SK-N-SH treated with all-trans-retinoic acid at 6 μM for 48 hours (cell line): ENCODE data around the gene COL5A2.

Source experiments
- ARNTL ChIP-seq: fragments of 450-650 bp; formaldehyde crosslinking; IDR thresholded peaks from 2 replicates; pipeline ENCODE4 v1.5.0; 2020; ENCODE audit warnings: low read depth, mild to moderate bottlenecking, moderate library complexity, borderline replicate concordance
- CREB5 ChIP-seq: fragments of 250-450 bp; sonication (Bioruptor Pico); IDR thresholded peaks from 2 replicates; pipeline ENCODE4 v1.5.1; 2020; ENCODE audit warnings: low read depth, mild to moderate bottlenecking, moderate library complexity
- CSDC2 ChIP-seq: fragments of 250-450 bp; sonication (Bioruptor Pico); IDR thresholded peaks from 2 replicates; pipeline ENCODE4 v1.5.0; 2020; ENCODE audit warnings: mild to moderate bottlenecking, moderate library complexity
- CSRNP3 ChIP-seq: fragments of 250-450 bp; sonication (Bioruptor Pico); IDR thresholded peaks from 2 replicates; pipeline ENCODE4 v1.5.1; 2021; ENCODE audit warnings: mild to moderate bottlenecking, moderate library complexity
- PPARA ChIP-seq: fragments of 250-450 bp; sonication (Bioruptor Pico); IDR thresholded peaks from 2 replicates; pipeline ENCODE4 v1.5.0; 2020; ENCODE audit warnings: mild to moderate bottlenecking, borderline replicate concordance
- SNAI2 ChIP-seq: fragments of 250-450 bp; sonication (Bioruptor Pico); IDR thresholded peaks from 2 replicates; pipeline ENCODE4 v1.5.0; 2020; ENCODE audit warnings: mild to moderate bottlenecking, moderate library complexity
- ZFP30 ChIP-seq: fragments of 450-650 bp; formaldehyde crosslinking; IDR thresholded peaks from 2 replicates; pipeline ENCODE4 v1.5.0; 2022; ENCODE audit warnings: mild to moderate bottlenecking, moderate library complexity
- ZNF565 ChIP-seq: fragments of 450-650 bp; formaldehyde crosslinking; conservative IDR thresholded peaks from 2 replicates; pipeline ENCODE4 v1.5.0; 2020; ENCODE audit warnings: low read depth, mild to moderate bottlenecking, moderate library complexity
- ZNF8 ChIP-seq: fragments of 450-650 bp; formaldehyde crosslinking; IDR thresholded peaks from 2 replicates; pipeline ENCODE4 v1.5.0; 2020; ENCODE audit warnings: mild to moderate bottlenecking, moderate library complexity
- TF ChIP-seq, protein P1 (sequence below): fragments of 250-450 bp; sonication (Bioruptor Pico); IDR thresholded peaks from 2 replicates; pipeline ENCODE4 v1.8.0; 2020; ENCODE audit warnings: mild to moderate bottlenecking, moderate library complexity, borderline replicate concordance
- TF ChIP-seq, protein P2 (sequence below): fragments of 250-450 bp; sonication (Bioruptor Pico); IDR thresholded peaks from 2 replicates; pipeline ENCODE4 v1.8.0; 2021; ENCODE audit warnings: low read depth, mild to moderate bottlenecking, moderate library complexity, borderline replicate concordance

DNA sequence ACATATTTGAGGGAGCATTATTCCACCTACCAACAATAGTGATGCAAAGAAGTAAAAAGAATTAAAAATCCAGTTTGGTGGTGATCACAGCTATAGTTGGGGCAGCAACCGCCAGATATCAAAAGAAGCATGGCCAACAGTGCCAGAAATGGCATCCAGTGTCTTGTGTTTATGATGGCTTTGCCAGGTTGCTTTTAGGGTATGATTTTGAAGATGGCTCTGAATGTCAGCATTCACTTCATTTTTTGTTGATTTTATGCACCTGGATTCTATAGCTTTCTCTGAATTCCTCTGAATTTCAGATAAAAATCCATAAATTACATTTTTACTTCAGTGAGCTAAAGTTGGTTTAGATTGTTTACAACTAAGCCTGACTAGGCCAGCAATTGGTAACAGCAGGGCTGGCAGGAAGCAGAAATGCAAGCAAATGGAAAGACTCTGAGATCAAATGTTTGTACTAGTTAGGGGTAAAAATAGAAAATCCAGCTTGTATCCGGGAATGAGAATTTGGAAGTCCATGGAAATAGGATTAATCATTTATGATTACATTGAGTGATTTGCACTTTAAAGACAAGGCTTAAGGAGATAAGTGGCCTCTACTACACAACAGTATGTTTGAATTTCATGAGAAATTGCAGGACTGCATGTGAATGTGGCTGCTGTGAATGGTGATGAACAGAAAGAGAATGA is 165.0 kb downstream of the COL5A2 start:
- TF ChIP-seq SNAI2 (CRISPR knock-in tag), result no peak
- TF ChIP-seq, protein P1, sequence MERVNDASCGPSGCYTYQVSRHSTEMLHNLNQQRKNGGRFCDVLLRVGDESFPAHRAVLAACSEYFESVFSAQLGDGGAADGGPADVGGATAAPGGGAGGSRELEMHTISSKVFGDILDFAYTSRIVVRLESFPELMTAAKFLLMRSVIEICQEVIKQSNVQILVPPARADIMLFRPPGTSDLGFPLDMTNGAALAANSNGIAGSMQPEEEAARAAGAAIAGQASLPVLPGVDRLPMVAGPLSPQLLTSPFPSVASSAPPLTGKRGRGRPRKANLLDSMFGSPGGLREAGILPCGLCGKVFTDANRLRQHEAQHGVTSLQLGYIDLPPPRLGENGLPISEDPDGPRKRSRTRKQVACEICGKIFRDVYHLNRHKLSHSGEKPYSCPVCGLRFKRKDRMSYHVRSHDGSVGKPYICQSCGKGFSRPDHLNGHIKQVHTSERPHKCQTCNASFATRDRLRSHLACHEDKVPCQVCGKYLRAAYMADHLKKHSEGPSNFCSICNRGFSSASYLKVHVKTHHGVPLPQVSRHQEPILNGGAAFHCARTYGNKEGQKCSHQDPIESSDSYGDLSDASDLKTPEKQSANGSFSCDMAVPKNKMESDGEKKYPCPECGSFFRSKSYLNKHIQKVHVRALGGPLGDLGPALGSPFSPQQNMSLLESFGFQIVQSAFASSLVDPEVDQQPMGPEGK (CRISPR knock-in tag), result no peak
- no peak for TF ChIP-seq CSDC2
- no peak for TF ChIP-seq PPARA
- no peak for TF ChIP-seq ZFP30 (CRISPR knock-in tag)
- TF ChIP-seq CREB5 (CRISPR knock-in tag), result no peak
- no peak for TF ChIP-seq ZNF8
- no peak for TF ChIP-seq CSRNP3 (CRISPR knock-in tag)
- no peak for TF ChIP-seq ARNTL (CRISPR knock-in tag)
- TF ChIP-seq, protein P2, sequence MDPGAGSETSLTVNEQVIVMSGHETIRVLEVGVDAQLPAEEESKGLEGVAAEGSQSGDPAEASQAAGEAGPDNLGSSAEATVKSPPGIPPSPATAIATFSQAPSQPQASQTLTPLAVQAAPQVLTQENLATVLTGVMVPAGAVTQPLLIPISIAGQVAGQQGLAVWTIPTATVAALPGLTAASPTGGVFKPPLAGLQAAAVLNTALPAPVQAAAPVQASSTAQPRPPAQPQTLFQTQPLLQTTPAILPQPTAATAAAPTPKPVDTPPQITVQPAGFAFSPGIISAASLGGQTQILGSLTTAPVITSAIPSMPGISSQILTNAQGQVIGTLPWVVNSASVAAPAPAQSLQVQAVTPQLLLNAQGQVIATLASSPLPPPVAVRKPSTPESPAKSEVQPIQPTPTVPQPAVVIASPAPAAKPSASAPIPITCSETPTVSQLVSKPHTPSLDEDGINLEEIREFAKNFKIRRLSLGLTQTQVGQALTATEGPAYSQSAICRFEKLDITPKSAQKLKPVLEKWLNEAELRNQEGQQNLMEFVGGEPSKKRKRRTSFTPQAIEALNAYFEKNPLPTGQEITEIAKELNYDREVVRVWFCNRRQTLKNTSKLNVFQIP, result no peak
- TF ChIP-seq ZNF565 (CRISPR knock-in tag), result no peak
